GM06990 (cell line): ENCODE results near the gene POU6F2.

Experiments used
- DNase-seq: peaks from one replicate; pipeline ENCODE4 v3.0.0-alpha.2; 2011; ENCODE audit not compliant: insufficient read length; ENCODE audit errors: extremely low read depth
- H3K27me3 ChIP-seq: replicated peaks from 2 replicates; pipeline ENCODE4 v1.6.0; 2011; ENCODE audit warnings: low read length; ENCODE audit not compliant: control insufficient read depth, insufficient read depth
- H3K36me3 ChIP-seq: 2 replicates; pipeline ENCODE4 v1.5.1; 2011; ENCODE audit warnings: low read length; ENCODE audit not compliant: control insufficient read depth, insufficient read depth
- H3K4me3 ChIP-seq: replicated peaks from 2 replicates; pipeline ENCODE4 v1.5.1; 2011; ENCODE audit warnings: low read depth, mild to moderate bottlenecking, control low read depth, low read length
- TF ChIP-seq, protein P1 (sequence below): IDR thresholded peaks from 2 replicates; pipeline ENCODE4 v1.5.1; 2011; ENCODE audit warnings: low read length, control low read depth, mild to moderate bottlenecking, inconsistent platforms; ENCODE audit not compliant: insufficient read depth, poor library complexity, severe bottlenecking

Gene POU6F2

DNA sequence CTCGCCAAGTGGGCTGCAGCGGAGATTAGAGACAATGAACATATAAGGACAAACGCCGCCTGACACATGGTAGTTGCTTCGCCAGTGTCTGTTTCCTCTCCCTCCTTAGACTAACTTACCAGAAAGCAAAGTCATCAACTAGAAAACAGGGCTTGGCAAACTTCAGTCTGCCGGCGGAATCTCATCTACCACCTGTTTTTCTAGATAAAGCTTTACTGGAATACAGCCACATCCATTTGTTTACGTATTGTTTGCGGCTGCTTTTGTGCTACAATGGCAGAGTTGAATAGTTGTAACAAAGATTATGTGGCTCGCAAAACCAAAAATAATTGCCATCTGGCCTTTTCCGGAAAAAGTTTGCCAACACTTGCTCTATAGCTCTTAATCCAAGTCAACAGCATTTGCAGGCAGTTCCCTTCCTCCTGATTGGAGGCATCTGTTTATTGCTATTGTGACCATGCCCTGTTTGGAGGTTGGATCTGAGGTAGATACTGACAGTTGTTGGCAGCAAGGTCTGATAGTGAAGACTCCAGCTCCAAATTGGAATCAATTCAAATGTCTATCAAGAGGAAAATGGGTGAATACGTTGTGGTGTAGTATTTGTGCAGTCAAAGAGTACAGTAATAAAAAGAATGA, 260.6 kb downstream of the POU6F2 start:
- TF ChIP-seq, protein P1, sequence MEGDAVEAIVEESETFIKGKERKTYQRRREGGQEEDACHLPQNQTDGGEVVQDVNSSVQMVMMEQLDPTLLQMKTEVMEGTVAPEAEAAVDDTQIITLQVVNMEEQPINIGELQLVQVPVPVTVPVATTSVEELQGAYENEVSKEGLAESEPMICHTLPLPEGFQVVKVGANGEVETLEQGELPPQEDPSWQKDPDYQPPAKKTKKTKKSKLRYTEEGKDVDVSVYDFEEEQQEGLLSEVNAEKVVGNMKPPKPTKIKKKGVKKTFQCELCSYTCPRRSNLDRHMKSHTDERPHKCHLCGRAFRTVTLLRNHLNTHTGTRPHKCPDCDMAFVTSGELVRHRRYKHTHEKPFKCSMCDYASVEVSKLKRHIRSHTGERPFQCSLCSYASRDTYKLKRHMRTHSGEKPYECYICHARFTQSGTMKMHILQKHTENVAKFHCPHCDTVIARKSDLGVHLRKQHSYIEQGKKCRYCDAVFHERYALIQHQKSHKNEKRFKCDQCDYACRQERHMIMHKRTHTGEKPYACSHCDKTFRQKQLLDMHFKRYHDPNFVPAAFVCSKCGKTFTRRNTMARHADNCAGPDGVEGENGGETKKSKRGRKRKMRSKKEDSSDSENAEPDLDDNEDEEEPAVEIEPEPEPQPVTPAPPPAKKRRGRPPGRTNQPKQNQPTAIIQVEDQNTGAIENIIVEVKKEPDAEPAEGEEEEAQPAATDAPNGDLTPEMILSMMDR, result no peak
- no peaks in the 10 kb centered on the region for H3K27me3 ChIP-seq
- H3K4me3 ChIP-seq, result no peak overlapping the region
- no peaks in the 10 kb centered on the region for H3K36me3 ChIP-seq
- DNase-seq, result no peak

DNA sequence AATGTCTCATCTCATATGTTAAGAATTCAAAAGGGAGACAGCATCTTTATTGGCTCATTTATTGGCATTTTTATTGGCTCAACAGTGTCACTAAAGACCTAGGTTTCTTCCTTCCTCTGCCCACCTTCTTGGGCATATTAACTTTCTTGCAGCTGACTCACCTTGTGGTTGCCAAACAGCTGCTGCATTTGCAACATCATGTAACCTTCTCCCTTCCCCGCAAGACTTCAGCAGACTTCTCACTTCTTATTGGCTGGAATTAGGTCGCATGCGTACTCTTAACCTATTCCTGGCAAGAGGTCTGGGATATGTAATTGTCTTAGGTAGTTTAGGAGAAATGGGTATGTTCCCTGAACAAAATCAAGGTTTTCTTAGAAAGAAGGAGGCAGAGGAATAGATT, 263.2 kb downstream of the POU6F2 start:
- TF ChIP-seq, protein P1, result no peak
- Histone ChIP-seq H3K36me3 (no peaks in the 10 kb centered on the region), H3K4me3 (no peak overlapping the region), H3K27me3 (no peaks in the 10 kb centered on the region)
- DNase-seq, result no peak

DNA sequence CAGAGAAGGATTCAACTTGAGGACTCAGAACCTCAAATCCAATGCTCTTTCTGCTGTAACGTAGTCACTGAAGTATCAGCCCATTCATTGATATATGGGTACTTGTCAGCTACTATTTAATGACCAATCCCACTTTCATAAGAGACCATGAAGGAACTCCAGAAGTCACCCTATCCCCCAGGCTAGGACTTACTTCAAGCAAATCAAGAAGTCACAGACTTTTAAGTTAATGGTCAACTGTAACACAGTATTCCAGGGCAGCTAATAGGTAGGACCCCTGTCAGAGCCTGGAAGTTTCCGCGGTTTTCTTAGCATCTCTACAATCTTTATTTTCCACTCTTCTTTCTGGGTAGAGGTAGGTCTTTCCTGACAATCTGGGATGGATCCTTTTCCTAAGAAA, 269.9 kb downstream of the POU6F2 start:
- Histone ChIP-seq H3K27me3 (no peaks in the 10 kb centered on the region), H3K4me3 (no peak overlapping the region), H3K36me3 (no peaks in the 10 kb centered on the region)
- TF ChIP-seq, protein P1, result no peak
- no peak for DNase-seq

DNA sequence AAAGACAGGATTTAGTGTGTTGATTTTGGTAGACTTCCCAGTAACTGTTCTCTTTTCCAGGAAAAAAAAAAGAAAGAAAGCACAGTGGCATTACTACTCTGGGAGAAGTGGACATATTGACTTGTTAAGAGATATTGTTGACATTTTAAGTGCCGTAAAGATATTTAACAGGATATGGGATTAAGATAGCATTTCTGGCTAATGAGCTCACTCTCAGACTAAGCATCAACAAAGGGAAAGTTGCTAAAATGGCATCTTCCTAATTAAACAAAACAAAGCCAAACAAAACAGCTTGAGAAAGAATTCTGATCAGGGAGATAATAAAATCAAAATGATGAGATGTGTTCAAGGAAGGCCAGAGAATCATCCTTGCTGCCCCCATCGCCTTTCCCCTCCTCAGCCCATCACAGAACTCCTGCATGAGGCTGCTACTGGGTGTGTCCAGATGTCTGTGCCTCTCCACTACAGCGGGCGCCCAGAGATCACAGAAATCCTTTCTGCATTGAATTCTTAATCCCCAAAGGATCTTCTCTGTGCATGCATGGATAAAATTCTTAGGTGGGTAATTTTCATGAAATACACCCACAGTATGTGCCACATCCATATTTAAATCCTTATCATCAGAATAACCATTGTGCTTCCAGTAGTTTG, 270.5 kb downstream of the POU6F2 start:
- TF ChIP-seq, protein P1, result no peak
- Histone ChIP-seq H3K4me3 (no peak overlapping the region), H3K27me3 (no peaks in the 10 kb centered on the region), H3K36me3 (no peaks in the 10 kb centered on the region)
- DNase-seq, result no peak

DNA sequence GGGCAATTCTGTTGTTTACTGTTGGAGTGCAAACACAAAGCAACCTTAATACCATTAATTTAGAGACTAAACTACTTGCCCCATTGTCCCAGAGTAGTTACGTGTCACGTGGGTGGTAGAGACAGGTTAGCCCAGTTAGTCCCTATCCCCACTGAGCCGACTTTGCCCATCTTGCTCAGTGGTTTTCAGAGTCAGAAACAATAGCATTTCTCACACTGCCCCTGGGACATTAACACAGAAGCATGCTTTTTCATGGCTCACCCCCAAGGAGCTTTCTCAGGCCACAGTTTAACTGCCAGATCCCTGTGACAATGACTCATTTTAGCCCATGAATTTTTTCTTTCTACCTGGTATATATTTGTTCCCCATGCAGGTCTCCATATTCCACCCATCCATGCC, 271.0 kb downstream of the POU6F2 start:
- no peak for DNase-seq

More for the DNA sequence above, 271.0 kb downstream of the POU6F2 start:
- Histone ChIP-seq H3K4me3 (no peak overlapping the region), H3K27me3 (no peaks in the 10 kb centered on the region), H3K36me3 (no peaks in the 10 kb centered on the region)
- TF ChIP-seq, protein P1, result no peak
